K562 (cell line): ENCODE data around the gene KAT2B. TPM values are rescaled to one million over a fixed set of nuclear protein-coding genes. Genes with fewer than 3 reads are reported as not detected.

Experiments
- ATF7 ChIP-seq: fragments of 450-650 bp; IDR thresholded peaks from 2 replicates; pipeline ENCODE4 v1.7.1; 2014; ENCODE audit warnings: mild to moderate bottlenecking, moderate library complexity
- BRD9 ChIP-seq: fragments of 450-650 bp; IDR thresholded peaks from 2 replicates; pipeline ENCODE4 v1.6.1; 2018; ENCODE audit warnings: low read depth; ENCODE audit not compliant: partially characterized antibody
- CC2D1A ChIP-seq: fragments of 450-650 bp; IDR thresholded peaks from 2 replicates; pipeline ENCODE4 v1.6.1; 2017; ENCODE audit warnings: mild to moderate bottlenecking
- ELF1 ChIP-seq: fragments of 200-800 bp; sonication (Bioruptor generic); IDR thresholded peaks from 2 replicates; pipeline ENCODE4 v1.6.1; 2016; ENCODE audit warnings: missing genetic modification characterization, missing compliant biosample characterization
- FOS ChIP-seq: IDR thresholded peaks from 3 replicates; pipeline ENCODE4 v1.6.1; 2011; ENCODE audit not compliant: insufficient read length; ENCODE audit errors: extremely low read depth
- FOSL1 ChIP-seq: fragments of 200-800 bp; sonication (Bioruptor generic); conservative IDR thresholded peaks from 2 replicates; pipeline ENCODE4 v1.6.1; 2016; ENCODE audit warnings: missing genetic modification characterization, missing compliant biosample characterization
- FOXK2 ChIP-seq, 2 experiments: fragments of 450-650 bp; IDR thresholded peaks in 1 of 2; conservative IDR thresholded peaks in 1 of 2; 2 replicates each; pipeline ENCODE4 v1.6.1; 2016; ENCODE audit warnings: low read depth in 2 of 2, mild to moderate bottlenecking in 1 of 2
- FOXM1 ChIP-seq, 2 experiments: fragments of 450-650 bp in 1 of 2; sonication (generic) in 1 of 2; formaldehyde crosslinking in 1 of 2; IDR thresholded peaks; 2 replicates each; pipeline versions ENCODE4 v1.6.1 to v1.9.0; 2017 to 2022; ENCODE audit warnings: low read depth in 2 of 2, mild to moderate bottlenecking in 2 of 2, missing genetic modification reagents in 1 of 2, moderate library complexity in 1 of 2
- GABPA ChIP-seq: fragments of 200-800 bp; sonication (Bioruptor generic); conservative IDR thresholded peaks from 2 replicates; pipeline ENCODE4 v1.6.1; 2016; ENCODE audit warnings: low read depth, missing genetic modification characterization, missing compliant biosample characterization
- KLF16 ChIP-seq: IDR thresholded peaks from 2 replicates; pipeline ENCODE4 v1.6.1; 2016; ENCODE audit warnings: antibody characterized with exemption
- LEF1 ChIP-seq: fragments of 450-650 bp; IDR thresholded peaks from 2 replicates; pipeline ENCODE4 v1.6.1; 2016; ENCODE audit warnings: mild to moderate bottlenecking
- MYC ChIP-seq, 2 experiments: fragments of 250-450 bp in 1 of 2; sonication (Bioruptor Pico) in 1 of 2; IDR thresholded peaks; 2 replicates each; pipeline versions ENCODE4 v1.5.1 to v1.6.1; 2012 to 2021; ENCODE audit warnings: low read depth in 2 of 2, borderline replicate concordance in 1 of 2, improper control_type of control experiment in 1 of 2, low read length in 1 of 2, mild to moderate bottlenecking in 1 of 2, moderate library complexity in 1 of 2
- NCOA2 ChIP-seq, 2 experiments: fragments of 450-650 bp; IDR thresholded peaks; 2 replicates each; pipeline ENCODE4 v1.6.1; 2018; ENCODE audit warnings: mild to moderate bottlenecking in 2 of 2, moderate library complexity in 1 of 2; ENCODE audit not compliant: partially characterized antibody in 2 of 2
- NCOR1 ChIP-seq: fragments of 450-650 bp; IDR thresholded peaks from 2 replicates; pipeline ENCODE4 v1.6.1; 2016; ENCODE audit warnings: mild to moderate bottlenecking, moderate library complexity
- OTX1 ChIP-seq: fragments of 450-650 bp; formaldehyde crosslinking; IDR thresholded peaks from 2 replicates; pipeline ENCODE4 v1.4.0; 2022; ENCODE audit warnings: mild to moderate bottlenecking
- PHB2 ChIP-seq: fragments of 450-650 bp; IDR thresholded peaks from 2 replicates; pipeline ENCODE4 v1.6.1; 2017; ENCODE audit warnings: low read depth
- POLR2AphosphoS5 ChIP-seq: IDR thresholded peaks from 2 replicates; pipeline ENCODE4 v1.6.1; 2011; ENCODE audit warnings: mild to moderate bottlenecking, low read depth, low read length, moderate library complexity; ENCODE audit not compliant: control insufficient read depth, insufficient read depth
- TBL1XR1 ChIP-seq, 2 experiments: IDR thresholded peaks; 2 replicates each; pipeline ENCODE4 v1.6.1; 2012; ENCODE audit warnings: improper control_type of control experiment in 2 of 2, low read length in 2 of 2, mild to moderate bottlenecking in 1 of 2
- VEZF1 ChIP-seq: fragments of 200-800 bp; sonication (Bioruptor generic); IDR thresholded peaks from 2 replicates; pipeline ENCODE4 v1.6.1; 2017; ENCODE audit warnings: missing genetic modification characterization, missing compliant biosample characterization
- ZKSCAN1 ChIP-seq: fragments of 150-350 bp; IDR thresholded peaks from 2 replicates; pipeline ENCODE4 v1.6.1; 2016; ENCODE audit warnings: low read depth, low read length
- ZNF12 ChIP-seq: sonication (generic); formaldehyde crosslinking; IDR thresholded peaks from 2 replicates; pipeline ENCODE4 v1.4.0; 2020; ENCODE audit warnings: mild to moderate bottlenecking, missing genetic modification reagents
- ZNF354B ChIP-seq: fragments of 250-450 bp; sonication (Bioruptor Pico); IDR thresholded peaks from 2 replicates; pipeline ENCODE4 v1.4.0; 2020
- polyA plus RNA-seq, 8 experiments: library from polyadenylated mRNA; depleted of rRNA in 4 of 8; stranded (reverse) in 5 of 8; unstranded in 3 of 8; fragments of >200 nt; fragmentation: Nextera tagmentation in 2 of 8; fragmentation: Illumina TruSeq in 1 of 8; extraction: Ambion mirVana in 2 of 8; extraction: Trizol in 1 of 8; gene quantifications; 2 replicates each; pipeline versions ENCODE4 v1.2.1 to v1.2.3, GENCODE V29; 2011 to 2014; ENCODE audit warnings: inconsistent platforms in 1 of 8, missing spikeins in 1 of 8
- total RNA-seq, 7 experiments: library from RNA; depleted of rRNA in 6 of 7; stranded (reverse); fragments of >200 nt in 6 of 7; fragmentation: Illumina TruSeq in 2 of 7; extraction: Trizol in 2 of 7; gene quantifications; 2 replicates each; pipeline versions ENCODE4 v1.2.1 to v1.2.3, GENCODE V29; 2011 to 2021; ENCODE audit warnings: low replicate concordance in 1 of 7
- TF ChIP-seq, protein P1 (sequence below): fragments of 450-650 bp; formaldehyde crosslinking; IDR thresholded peaks from 2 replicates; pipeline ENCODE4 v1.4.0; 2020; ENCODE audit warnings: mild to moderate bottlenecking, moderate library complexity
- TF ChIP-seq, protein P2 (sequence below): fragments of 450-650 bp; formaldehyde crosslinking; IDR thresholded peaks from 2 replicates; pipeline ENCODE4 v1.4.0; 2020; ENCODE audit warnings: mild to moderate bottlenecking, moderate library complexity

KAT2B gene
- total and polyA plus RNA-seq, 9 of the 15 experiments (the other 6 are each of a cell fraction or from before 2014, with no cell fraction given), result 3.3 to 14.9 (median 12.2) TPM

DNA sequence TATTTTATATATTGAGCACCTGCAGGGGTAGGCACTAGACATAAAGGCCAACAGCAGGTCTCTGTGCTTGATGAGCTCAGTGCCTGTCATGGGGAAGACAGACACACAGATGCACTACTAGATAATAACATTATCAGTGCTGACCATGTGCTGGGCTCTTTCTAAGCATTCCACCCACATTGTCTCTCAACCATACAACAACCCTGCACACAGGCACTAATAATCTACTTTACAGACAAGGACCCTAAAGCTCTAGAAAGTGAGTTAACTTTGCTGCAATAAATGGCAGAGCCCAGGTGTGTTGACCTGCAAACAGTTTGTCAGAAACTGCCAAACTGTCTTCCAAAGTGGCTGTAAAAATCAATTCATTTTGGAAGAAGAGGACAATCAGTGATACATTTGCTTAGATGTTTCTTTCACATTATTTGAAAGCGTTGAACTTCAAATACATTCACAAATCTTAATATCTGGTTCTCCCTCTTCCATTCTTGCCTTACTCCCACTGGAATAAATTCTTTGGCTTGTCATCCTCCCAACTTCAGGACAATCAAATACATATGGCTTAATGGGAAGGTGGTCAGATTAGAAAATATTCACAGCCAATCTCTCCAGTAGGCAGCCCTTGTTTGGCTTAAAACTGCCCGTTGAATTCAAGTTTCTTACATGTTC is 17.2 kb upstream of the KAT2B start (continued):
- TF ChIP-seq OTX1 (no peak), MYC (IDR thresholded peaks at IDR 0.05; ENCODE audit: low read depth, low read length) (peak; percentile 95), MYC (CRISPR knock-in tag; IDR thresholded peaks at IDR 0.05; ENCODE audit: borderline replicate concordance, low read depth) (no peak), FOS (peak; percentile 52), GABPA (0 out of 2 replicates have a peak, but pooled peaks have one; percentile 36), BRD9 (peak; percentile 81), ATF7 (peak; percentile 95), ZNF354B (CRISPR knock-in tag) (no peak), FOXK2 (conservative IDR thresholded peaks at IDR 0.05 in 1 of 2, IDR thresholded peaks at IDR 0.05 in 1 of 2; ENCODE audit: low read depth in 2 of 2) (peak; percentile 78 to 82), TBL1XR1 (IDR thresholded peaks at IDR 0.05; ENCODE audit: low read length in 2 of 2) (peak; percentile 90 to 99), ZNF12 (CRISPR knock-in tag) (no peak), ZKSCAN1 (peak; percentile 38; the same call in 1 of the 2 replicates), NCOA2 (IDR thresholded peaks at IDR 0.05; ENCODE audit: partially characterized antibody in 2 of 2) (peak; percentile 74 to 78), CC2D1A (peak; percentile 96; the same call in 1 of the 2 replicates), KLF16 (peak; percentile 98), VEZF1 (peak; percentile 75), ELF1 (tag) (0 out of 2 replicates have a peak, but pooled peaks have one; percentile 3), FOXM1 (IDR thresholded peaks at IDR 0.05; ENCODE audit: low read depth) (peak; percentile 95), FOXM1 (CRISPR knock-in tag; IDR thresholded peaks at IDR 0.05; ENCODE audit: low read depth) (no peak), FOSL1 (tag) (peak; percentile 89), NCOR1 (peak; percentile 98), LEF1 (peak; percentile 99), POLR2AphosphoS5 (peak; percentile 98), PHB2 (peak; percentile 92)
- TF ChIP-seq, protein P1, sequence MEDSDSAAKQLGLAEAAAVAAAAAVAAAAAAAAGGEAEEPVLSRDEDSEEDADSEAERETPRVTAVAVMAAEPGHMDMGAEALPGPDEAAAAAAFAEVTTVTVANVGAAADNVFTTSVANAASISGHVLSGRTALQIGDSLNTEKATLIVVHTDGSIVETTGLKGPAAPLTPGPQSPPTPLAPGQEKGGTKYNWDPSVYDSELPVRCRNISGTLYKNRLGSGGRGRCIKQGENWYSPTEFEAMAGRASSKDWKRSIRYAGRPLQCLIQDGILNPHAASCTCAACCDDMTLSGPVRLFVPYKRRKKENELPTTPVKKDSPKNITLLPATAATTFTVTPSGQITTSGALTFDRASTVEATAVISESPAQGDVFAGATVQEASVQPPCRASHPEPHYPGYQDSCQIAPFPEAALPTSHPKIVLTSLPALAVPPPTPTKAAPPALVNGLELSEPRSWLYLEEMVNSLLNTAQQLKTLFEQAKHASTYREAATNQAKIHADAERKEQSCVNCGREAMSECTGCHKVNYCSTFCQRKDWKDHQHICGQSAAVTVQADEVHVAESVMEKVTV, result no peak
- TF ChIP-seq, protein P2, sequence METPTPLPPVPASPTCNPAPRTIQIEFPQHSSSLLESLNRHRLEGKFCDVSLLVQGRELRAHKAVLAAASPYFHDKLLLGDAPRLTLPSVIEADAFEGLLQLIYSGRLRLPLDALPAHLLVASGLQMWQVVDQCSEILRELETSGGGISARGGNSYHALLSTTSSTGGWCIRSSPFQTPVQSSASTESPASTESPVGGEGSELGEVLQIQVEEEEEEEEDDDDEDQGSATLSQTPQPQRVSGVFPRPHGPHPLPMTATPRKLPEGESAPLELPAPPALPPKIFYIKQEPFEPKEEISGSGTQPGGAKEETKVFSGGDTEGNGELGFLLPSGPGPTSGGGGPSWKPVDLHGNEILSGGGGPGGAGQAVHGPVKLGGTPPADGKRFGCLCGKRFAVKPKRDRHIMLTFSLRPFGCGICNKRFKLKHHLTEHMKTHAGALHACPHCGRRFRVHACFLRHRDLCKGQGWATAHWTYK (CRISPR knock-in tag), result peak; percentile 46; the same call in 1 of the 2 replicates
